Central memory CD4-positive, alpha-beta T cell (primary cell): ENCODE data around the gene ADCY9.
"Not testable (repeated sequence)": the region's sequence is repeated elsewhere in the genome, so short reads cannot be mapped to it uniquely, and the experiment has no call there.

Experiments used
- DNase-seq: peaks from one replicate; pipeline ENCODE4 v3.0.0; 2022

ADCY9 gene

DNA sequence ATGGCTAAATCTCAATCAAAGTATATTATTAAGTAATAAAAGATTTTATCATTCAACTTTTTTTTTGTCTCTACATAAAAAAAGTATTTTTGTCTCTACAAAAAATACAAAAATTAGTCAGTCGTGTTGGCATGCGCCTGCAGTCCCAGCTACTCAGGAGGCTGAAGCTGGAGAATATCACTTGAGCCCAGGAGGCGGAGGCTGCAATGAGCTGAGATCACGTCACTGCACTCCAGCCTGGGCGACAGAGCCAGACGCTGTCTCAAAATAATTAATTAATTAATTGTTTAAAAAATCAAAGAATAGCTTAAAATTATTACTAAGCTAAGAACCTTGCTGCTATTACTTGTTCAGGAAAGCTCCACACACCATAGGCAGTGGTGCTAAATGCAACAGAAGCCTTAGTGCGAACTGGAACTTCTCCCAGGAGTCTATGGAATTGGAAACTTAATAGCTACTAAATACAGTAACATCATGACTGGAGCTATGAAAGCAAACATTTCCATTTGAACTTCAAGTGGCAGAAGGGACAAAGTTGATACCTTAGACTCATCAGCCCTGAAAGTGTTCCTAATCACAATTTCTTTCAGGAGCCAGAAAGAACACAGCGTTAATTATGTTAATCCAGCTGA is 22.6 kb downstream of the ADCY9 start:
- no peak for DNase-seq

DNA sequence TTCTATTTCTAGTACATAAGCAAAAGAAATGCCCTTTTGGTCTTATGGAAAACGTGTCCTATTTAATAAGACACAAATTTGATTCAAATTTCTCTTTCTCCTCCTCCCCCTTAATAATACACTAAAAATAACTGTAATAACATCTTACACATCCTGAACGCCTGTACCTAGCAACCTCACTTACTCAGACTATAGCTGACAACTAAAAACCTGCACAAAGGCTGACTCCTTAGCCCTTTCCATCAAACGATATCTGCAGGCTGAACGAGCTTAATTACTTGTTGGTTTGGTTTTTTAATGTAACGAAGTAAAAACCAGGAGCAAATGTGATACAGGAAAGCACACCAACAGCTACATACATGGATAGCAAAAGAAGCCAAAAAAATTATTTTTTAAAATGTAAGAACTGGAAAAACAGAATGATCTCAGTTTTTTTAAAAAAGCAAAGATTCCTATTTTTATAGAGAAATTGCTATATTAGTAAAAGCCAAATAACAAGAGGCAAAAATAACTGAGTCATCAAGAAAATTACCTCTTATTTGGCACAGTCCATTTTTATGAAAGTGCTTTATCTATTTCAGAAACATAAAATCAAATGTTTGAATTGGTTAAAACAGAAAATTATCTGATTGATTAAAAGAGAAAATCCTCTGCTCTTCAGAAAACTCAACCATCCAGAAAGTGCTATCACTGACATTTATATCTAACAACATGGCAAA is 23.5 kb downstream of the ADCY9 start:
- no peak for DNase-seq

- DNase-seq: no peak
Measured at GRCh38 chr16:4091240-4092012, 24.8 kb downstream of the ADCY9 start.

DNA sequence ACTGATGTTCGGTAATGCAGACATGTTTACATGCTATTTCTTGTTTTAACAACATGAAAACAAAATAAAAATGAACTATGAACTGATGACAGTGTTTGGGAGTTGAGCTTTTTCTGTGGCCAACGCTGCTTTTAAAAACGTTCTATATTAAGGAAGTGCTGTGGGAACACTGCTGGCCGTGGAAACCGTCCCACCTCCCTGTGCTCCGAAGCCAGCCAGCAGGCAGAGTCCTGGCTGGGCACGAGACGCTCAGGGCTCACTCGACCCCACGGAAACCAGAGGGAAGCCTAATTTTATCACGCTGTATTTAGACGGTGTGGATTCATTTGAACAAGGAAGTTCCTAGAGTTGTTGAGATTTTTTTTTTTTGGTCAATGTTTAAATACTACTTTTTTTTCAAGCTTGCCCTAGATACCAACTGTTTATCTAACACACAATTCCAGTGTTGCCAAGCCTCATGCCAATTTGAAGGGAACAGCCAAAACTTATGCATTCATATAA is 25.8 kb downstream of the ADCY9 start:
- DNase-seq: no peak

- no peak for DNase-seq
Measured at GRCh38 chr16:4089811-4090301, 26.4 kb downstream of the ADCY9 start.

DNA sequence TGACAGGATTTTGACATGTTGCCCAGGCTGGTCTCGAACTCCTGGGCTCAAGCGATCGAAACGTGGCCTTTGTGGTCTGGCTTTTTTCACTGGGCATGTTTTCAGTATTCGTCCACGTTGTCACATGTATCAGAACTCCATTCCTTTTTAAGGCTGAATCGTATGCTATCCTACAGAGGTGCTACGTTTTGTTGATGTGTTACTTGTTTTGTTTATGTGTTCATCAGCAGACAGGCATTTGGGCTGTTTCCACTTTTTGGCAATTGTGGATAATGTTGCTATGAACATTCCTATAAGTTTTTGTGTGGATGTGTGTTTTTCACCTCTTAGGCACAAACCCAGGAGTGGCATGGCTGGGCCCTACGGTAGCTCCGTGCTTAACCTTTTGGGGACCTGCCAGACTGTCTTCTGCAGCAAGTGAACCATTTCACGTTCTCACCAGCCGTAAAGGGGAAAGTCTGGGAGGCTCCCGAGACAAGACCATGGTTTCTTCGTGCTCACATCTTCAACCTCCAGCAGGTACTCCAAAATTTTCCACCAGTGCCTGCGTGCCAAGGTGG is 26.9 kb downstream of the ADCY9 start:
- DNase-seq: no peak

DNA sequence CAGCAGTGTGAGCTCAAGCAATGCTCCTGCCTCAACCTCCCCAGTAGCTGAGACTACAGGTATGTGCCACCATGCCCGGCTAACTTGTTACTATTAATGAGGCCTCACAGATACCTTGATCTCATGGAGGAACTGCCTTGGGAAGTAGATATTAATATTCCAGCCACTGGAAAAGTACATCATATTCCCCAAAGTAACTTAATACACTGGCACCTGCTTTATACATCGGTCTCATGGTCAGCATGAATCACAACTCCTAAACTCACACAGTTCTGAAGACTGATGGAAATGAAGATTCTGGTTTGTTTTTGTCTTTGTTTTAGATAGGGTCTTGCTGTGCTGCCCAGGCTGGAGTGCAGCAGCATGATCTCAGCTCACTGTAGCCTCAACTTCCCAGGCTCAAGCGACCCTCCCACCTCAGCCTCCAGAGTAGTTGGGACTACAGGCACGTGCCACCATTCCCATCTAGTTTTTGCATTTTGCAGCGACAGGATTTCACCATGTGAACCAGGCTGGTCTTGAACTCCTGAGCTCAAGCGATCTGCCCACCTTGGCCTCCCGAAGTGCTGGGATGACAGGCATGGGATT is 28.2 kb downstream of the ADCY9 start:
- no peak for DNase-seq

DNA sequence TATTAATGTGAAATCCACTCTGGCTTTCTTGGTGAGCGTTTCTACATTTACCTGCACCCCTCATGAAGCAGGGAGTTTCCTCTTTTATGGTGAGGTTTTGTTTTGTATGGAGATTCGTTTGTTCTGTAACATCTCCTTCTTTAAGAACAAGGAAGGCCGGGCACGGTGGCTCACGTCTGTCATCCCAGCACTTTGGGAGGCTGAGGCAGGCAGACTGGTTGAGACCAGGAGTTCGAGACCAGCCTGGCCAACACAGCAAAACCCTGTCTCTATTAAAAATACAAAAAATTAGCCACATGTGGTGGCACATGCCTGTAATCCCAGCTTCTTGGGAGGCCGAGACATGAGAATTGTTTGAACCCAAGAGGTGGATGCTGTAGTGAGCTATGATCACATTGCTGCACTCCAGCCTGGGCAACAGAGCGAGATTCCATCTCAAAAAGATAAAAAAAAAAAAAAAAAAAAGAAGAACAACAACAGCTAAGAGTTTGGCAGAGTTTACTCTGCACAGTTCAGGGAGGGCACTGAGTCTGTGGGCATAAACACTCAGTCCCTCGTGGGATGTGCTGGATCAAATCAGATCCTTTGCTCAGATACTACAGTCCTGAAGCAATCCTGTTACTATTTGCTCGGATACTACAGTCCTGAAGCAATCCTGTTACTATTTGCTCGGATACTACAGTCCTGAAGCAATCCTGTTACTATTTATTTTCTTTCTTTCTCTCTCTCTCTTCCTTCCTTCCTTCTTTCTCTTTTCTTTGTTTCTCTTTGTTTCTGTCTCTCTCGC is 28.9 kb downstream of the ADCY9 start:
- no peak for DNase-seq

GRCh38 chr16:4086153-4086552 is 30.1 kb downstream of the ADCY9 start:
- no peak for DNase-seq

- no peak for DNase-seq
Measured at GRCh38 chr16:4085405-4085970, 30.8 kb downstream of the ADCY9 start.

- no peak for DNase-seq
Measured at GRCh38 chr16:4083347-4083870, 32.8 kb downstream of the ADCY9 start.

- no peak for DNase-seq
Measured at GRCh38 chr16:4082474-4083044, 33.7 kb downstream of the ADCY9 start.

DNA sequence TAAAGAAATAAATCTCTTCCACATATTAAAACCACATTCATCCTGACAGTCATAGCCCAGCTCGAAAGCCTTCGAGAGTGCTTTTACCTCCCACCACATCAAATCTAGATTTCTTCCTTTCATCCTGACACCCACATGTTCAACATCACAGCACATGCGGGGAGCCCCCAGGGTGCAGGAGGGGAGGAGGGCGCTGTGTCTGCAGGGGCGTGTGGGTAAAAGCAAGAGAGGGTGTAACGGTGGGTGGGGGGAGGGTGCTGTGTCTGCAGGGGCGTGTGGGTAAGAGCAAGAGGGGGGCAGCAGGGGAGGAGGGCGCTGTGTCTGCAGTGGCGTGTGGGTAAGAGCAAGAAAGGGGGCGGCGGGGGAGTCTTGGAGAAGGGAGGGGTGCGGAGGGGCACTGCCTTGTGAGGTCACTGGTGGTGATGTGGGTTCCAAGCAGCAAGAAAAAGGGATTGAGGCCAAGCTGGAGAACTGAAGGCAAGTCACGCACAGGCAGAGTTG is 34.7 kb downstream of the ADCY9 start:
- peak; percentile 35 for DNase-seq

GRCh38 chr16:4081047-4081446 is 35.2 kb downstream of the ADCY9 start:
- DNase-seq: no peak

GRCh38 chr16:4077174-4077649 is 39.0 kb downstream of the ADCY9 start:
- DNase-seq: no peak

GRCh38 chr16:4075534-4075933 is 40.7 kb downstream of the ADCY9 start:
- no peak for DNase-seq

GRCh38 chr16:4073150-4073549 is 43.1 kb downstream of the ADCY9 start:
- DNase-seq: not testable (repeated sequence)

- DNase-seq: no peak
Measured at GRCh38 chr16:4071686-4072561, 44.3 kb downstream of the ADCY9 start.

DNA sequence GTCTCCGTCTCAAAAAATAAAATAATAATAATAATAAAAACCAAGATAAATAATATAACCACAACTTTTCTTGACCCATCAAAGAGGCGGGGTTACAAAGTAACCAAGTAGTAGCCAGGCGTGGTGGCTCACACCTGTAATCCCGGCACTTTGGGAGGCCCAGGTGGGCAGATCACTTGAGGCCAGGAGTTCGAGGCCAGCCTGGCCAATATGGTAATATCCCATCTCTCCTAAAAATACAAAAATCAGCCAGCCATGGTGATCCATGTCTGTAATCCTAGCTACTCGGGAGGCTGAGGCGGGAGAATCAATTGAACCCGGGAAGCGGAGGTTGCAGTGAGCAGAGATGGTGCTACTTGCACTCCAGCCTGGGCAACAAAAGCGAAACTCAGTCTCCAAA is 45.3 kb downstream of the ADCY9 start:
- no peak for DNase-seq
